ENCODE data around the gene CRLF2.
"Not testable (repeated sequence)": the region's sequence is repeated elsewhere in the genome, so short reads cannot be mapped to it uniquely, and the experiment has no call there.

The CRLF2 gene

GRCh38 chrX:1239681-1240142 lies 27.3 kb upstream of the CRLF2 start:
- no peak overlapping the region for H3K4me3 ChIP-seq (ENCODE audit: extremely low read depth, insufficient read depth, low read length, poor library complexity, severe bottlenecking)
- H3K4me1 ChIP-seq (ENCODE audit: control insufficient read depth, insufficient read depth, low read length, poor library complexity, severe bottlenecking) = no peaks in the 10 kb centered on the region
- H3K36me3 ChIP-seq (ENCODE audit: control insufficient read depth, insufficient read depth, low read length) = no peaks in the 10 kb centered on the region
- no peaks in the 10 kb centered on the region for H3K9me3 ChIP-seq (ENCODE audit: control insufficient read depth, low read length)
- WGBS, 2 experiments (ENCODE audit: insufficient coverage in 2 of 2) = 89 to 97% methylated on average over 10 to 15 of the region's 23 CpGs
- no peak overlapping the region for H3K27ac ChIP-seq (ENCODE audit: low read depth, low read length, severe bottlenecking)

GRCh38 chrX:1231850-1232465 lies 19.5 kb upstream of the CRLF2 start:
- WGBS, 2 experiments (ENCODE audit: insufficient coverage in 2 of 2) = 80 to 81% methylated on average over 11 to 14 of the region's 15 CpGs

GRCh38 chrX:1228101-1228500 lies 15.7 kb upstream of the CRLF2 start:
- WGBS, 2 experiments (ENCODE audit: insufficient coverage in 2 of 2) = 80 to 100% methylated on average over 1 to 2 of the region's 8 CpGs
- H3K36me3 ChIP-seq (ENCODE audit: control insufficient read depth, insufficient read depth, low read length); H3K4me3 ChIP-seq (ENCODE audit: extremely low read depth, insufficient read depth, low read length, poor library complexity, severe bottlenecking); H3K27ac ChIP-seq (ENCODE audit: low read depth, low read length, severe bottlenecking); H3K4me1 ChIP-seq (ENCODE audit: control insufficient read depth, insufficient read depth, low read length, poor library complexity, severe bottlenecking); H3K9me3 ChIP-seq (ENCODE audit: control insufficient read depth, low read length): not testable (repeated sequence)

More at GRCh38 chrX:1231850-1232465, 19.5 kb upstream of the CRLF2 start:
- H3K27ac ChIP-seq (ENCODE audit: low read depth, low read length, severe bottlenecking) = no peak overlapping the region
- no peaks in the 10 kb centered on the region for H3K9me3 ChIP-seq (ENCODE audit: control insufficient read depth, low read length)
- no peaks in the 10 kb centered on the region for H3K4me1 ChIP-seq (ENCODE audit: control insufficient read depth, insufficient read depth, low read length, poor library complexity, severe bottlenecking)
- no peak overlapping the region for H3K4me3 ChIP-seq (ENCODE audit: extremely low read depth, insufficient read depth, low read length, poor library complexity, severe bottlenecking)
- no peaks in the 10 kb centered on the region for H3K36me3 ChIP-seq (ENCODE audit: control insufficient read depth, insufficient read depth, low read length)

- Histone ChIP-seq H3K4me3 (ENCODE audit: extremely low read depth, insufficient read depth, low read length, poor library complexity, severe bottlenecking) (no peak overlapping the region), H3K4me1 (ENCODE audit: control insufficient read depth, insufficient read depth, low read length, poor library complexity, severe bottlenecking) (no peaks in the 10 kb centered on the region), H3K27ac (ENCODE audit: low read depth, low read length, severe bottlenecking) (no peak overlapping the region), H3K9me3 (ENCODE audit: control insufficient read depth, low read length) (peaks cover 9% of the 10 kb centered on the region), H3K36me3 (ENCODE audit: control insufficient read depth, insufficient read depth, low read length) (no peaks in the 10 kb centered on the region)
These were observed 13.8 kb upstream of the CRLF2 start for GRCh38 chrX:1226249-1226648.

GRCh38 chrX:1224954-1225353 lies 12.5 kb upstream of the CRLF2 start:
- no peaks in the 10 kb centered on the region for H3K4me1 ChIP-seq (ENCODE audit: control insufficient read depth, insufficient read depth, low read length, poor library complexity, severe bottlenecking)
- WGBS, 2 experiments (ENCODE audit: insufficient coverage in 2 of 2) = 21 to 44% methylated on average over 3 to 7 of the region's 8 CpGs
- no peak overlapping the region for H3K27ac ChIP-seq (ENCODE audit: low read depth, low read length, severe bottlenecking)

DNA sequence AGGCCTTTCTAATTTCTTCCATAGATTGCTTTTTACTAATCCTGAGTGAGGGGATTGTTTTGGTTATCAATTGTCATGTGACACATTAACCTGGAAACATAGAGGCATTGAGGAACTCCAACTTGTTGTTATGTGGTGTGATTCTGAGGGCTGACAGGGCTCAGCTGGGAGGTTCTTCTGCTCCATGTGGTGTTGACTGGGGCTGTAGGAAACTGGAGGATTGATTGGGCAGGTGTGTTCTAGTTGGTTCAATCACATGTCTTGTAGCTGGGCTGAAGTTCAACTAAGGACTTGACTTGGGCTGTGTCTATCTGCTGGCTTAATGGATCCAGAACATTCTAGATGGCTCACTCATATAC lies 10.8 kb upstream of the CRLF2 start:
- no peaks in the 10 kb centered on the region for H3K4me1 ChIP-seq (ENCODE audit: control insufficient read depth, insufficient read depth, low read length, poor library complexity, severe bottlenecking)
- no peak overlapping the region for H3K27ac ChIP-seq (ENCODE audit: low read depth, low read length, severe bottlenecking)
- H3K9me3 ChIP-seq (ENCODE audit: control insufficient read depth, low read length) = peaks cover 9% of the 10 kb centered on the region
- no peaks in the 10 kb centered on the region for H3K36me3 ChIP-seq (ENCODE audit: control insufficient read depth, insufficient read depth, low read length)
- no peak overlapping the region for H3K4me3 ChIP-seq (ENCODE audit: extremely low read depth, insufficient read depth, low read length, poor library complexity, severe bottlenecking)

More at GRCh38 chrX:1224954-1225353, 12.5 kb upstream of the CRLF2 start:
- no peaks in the 10 kb centered on the region for H3K36me3 ChIP-seq (ENCODE audit: control insufficient read depth, insufficient read depth, low read length)
- H3K4me3 ChIP-seq (ENCODE audit: extremely low read depth, insufficient read depth, low read length, poor library complexity, severe bottlenecking) = no peak overlapping the region
- H3K9me3 ChIP-seq (ENCODE audit: control insufficient read depth, low read length) = peaks cover 9% of the 10 kb centered on the region

DNA sequence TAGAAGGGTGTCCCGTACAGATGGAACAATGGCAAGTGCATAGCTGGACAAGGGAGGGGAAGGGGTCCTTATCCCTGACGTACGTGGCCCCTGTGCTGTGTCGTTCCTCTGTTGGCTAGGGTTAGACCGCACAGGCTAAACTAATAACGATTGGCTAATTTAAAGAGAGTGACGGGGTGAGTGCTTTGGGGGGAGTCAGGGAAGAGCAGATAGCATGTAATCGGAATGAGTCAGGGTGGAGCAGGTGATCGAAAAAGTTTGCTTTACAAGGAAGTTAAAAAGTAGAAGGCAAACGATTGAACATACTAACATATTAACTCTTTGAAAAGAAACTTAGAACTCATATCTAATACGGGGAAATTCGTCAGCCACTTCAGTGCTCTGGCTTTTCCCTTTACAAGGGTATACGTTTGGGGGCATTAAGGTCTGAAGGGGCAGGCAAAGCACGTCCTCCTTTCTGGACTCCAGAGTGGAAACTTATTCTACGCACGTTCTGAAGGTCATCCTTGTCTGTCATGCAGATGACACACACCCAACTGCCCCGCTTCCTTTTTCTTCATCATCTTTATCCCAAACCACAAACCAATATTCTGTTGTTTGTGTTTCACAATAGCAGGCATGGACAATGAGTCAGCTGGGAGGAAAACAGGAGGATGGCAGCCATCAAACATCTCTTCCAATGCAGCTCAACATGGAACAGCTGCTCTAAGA lies 10.2 kb upstream of the CRLF2 start:
- WGBS, 2 experiments (ENCODE audit: insufficient coverage in 2 of 2) = 83 to 94% methylated on average over 11 to 13 of the region's 17 CpGs
- Histone ChIP-seq H3K4me1 (ENCODE audit: control insufficient read depth, insufficient read depth, low read length, poor library complexity, severe bottlenecking) (no peaks in the 10 kb centered on the region), H3K4me3 (ENCODE audit: extremely low read depth, insufficient read depth, low read length, poor library complexity, severe bottlenecking) (no peak overlapping the region), H3K27ac (ENCODE audit: low read depth, low read length, severe bottlenecking) (no peak overlapping the region), H3K9me3 (ENCODE audit: control insufficient read depth, low read length) (peaks cover 9% of the 10 kb centered on the region), H3K36me3 (ENCODE audit: control insufficient read depth, insufficient read depth, low read length) (no peaks in the 10 kb centered on the region)

DNA sequence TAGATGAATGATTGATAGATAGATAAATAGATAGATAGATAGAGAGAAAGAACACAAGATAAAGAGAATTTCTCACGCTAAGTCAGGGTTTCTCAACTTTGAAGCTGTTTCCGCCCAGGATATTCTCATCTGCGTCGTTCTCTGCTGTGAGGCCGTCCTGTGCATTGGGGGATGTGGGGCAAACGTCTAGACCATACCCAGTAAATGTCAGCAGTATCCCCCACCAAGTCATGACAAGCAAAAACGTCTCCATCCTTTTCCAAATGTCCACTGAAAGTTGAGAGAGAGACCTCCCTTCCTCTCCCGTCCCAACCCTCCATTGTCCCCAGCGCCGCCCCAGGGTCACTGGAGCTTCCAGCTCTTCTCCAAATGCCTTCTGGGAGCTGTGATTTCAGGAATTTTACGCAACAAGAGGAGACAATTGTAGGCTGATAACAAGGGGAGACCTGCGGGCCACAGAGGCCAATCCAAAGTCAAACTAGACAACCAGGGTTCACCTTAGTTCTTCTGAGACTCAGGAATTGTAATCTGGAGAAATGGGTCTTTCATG lies 8.9 kb upstream of the CRLF2 start:
- no peaks in the 10 kb centered on the region for H3K4me1 ChIP-seq (ENCODE audit: control insufficient read depth, insufficient read depth, low read length, poor library complexity, severe bottlenecking)
- no peak overlapping the region for H3K4me3 ChIP-seq (ENCODE audit: extremely low read depth, insufficient read depth, low read length, poor library complexity, severe bottlenecking)
- no peaks in the 10 kb centered on the region for H3K36me3 ChIP-seq (ENCODE audit: control insufficient read depth, insufficient read depth, low read length)
- peaks cover 9% of the 10 kb centered on the region for H3K9me3 ChIP-seq (ENCODE audit: control insufficient read depth, low read length)
- no peak overlapping the region for H3K27ac ChIP-seq (ENCODE audit: low read depth, low read length, severe bottlenecking)
- WGBS, 2 experiments (ENCODE audit: insufficient coverage in 2 of 2) = 79 to 83% methylated on average over 6 to 10 of the region's 12 CpGs

GRCh38 chrX:1218286-1218685 lies 5.8 kb upstream of the CRLF2 start:
- Histone ChIP-seq H3K4me1 (ENCODE audit: control insufficient read depth, insufficient read depth, low read length, poor library complexity, severe bottlenecking) (no peaks in the 10 kb centered on the region), H3K27ac (ENCODE audit: low read depth, low read length, severe bottlenecking) (no peak overlapping the region), H3K36me3 (ENCODE audit: control insufficient read depth, insufficient read depth, low read length) (no peaks in the 10 kb centered on the region), H3K4me3 (ENCODE audit: extremely low read depth, insufficient read depth, low read length, poor library complexity, severe bottlenecking) (no peak overlapping the region), H3K9me3 (ENCODE audit: control insufficient read depth, low read length) (peaks cover 5% of the 10 kb centered on the region)
- 100% methylated on average over 1 of the region's 4 CpGs; no CpG with 5 or more reads in 1 of the 2 experiments for WGBS, 2 experiments (ENCODE audit: insufficient coverage in 2 of 2)

GRCh38 chrX:1215123-1215823 lies 2.8 kb upstream of the CRLF2 start:
- Histone ChIP-seq H3K4me3 (ENCODE audit: extremely low read depth, insufficient read depth, low read length, poor library complexity, severe bottlenecking) (no peak overlapping the region), H3K9me3 (ENCODE audit: control insufficient read depth, low read length) (no peaks in the 10 kb centered on the region), H3K27ac (ENCODE audit: low read depth, low read length, severe bottlenecking) (no peak overlapping the region), H3K4me1 (ENCODE audit: control insufficient read depth, insufficient read depth, low read length, poor library complexity, severe bottlenecking) (no peaks in the 10 kb centered on the region), H3K36me3 (ENCODE audit: control insufficient read depth, insufficient read depth, low read length) (no peaks in the 10 kb centered on the region)
- WGBS, 2 experiments (ENCODE audit: insufficient coverage in 2 of 2) = 85 to 92% methylated on average over 8 to 9 of the region's 10 CpGs

Data from mesodermal cell (in vitro differentiated cells).